B cell (primary cell): ENCODE data around the gene FILIP1. TPM values are rescaled to one million over a fixed set of nuclear protein-coding genes. Genes with fewer than 3 reads are reported as not detected.

ENCODE experiments used
- ATAC-seq: fragments of 200-7000 bp; cut with Tn5 transposase; one replicate; pipeline ENCODE4 v1.10.0; 2021; ENCODE audit warnings: low read depth, mild to moderate bottlenecking, moderate number of reproducible peaks, moderate library complexity
- CTCF ChIA-PET: fragments of 350-600 bp; sonication (Branson Sonifier 250); formaldehyde crosslinking; loops from one replicate; lab custom pipeline; 2021; ENCODE audit warnings: antibody characterized with exemption, inconsistent platforms; lab: Charles Lee
- POLR2A ChIA-PET: fragments of 350-600 bp; sonication (Branson Sonifier 250); formaldehyde crosslinking; loops from one replicate; lab custom pipeline; 2021; ENCODE audit warnings: antibody characterized with exemption; lab: Charles Lee
- DNase-seq: peaks from one replicate; pipeline ENCODE4 v3.0.0; 2013
- H2AFZ ChIP-seq: 2 replicates; pipeline ENCODE4 v1.6.1; 2012; ENCODE audit warnings: mild to moderate bottlenecking, low read depth, low read length; ENCODE audit not compliant: insufficient read depth, poor library complexity, severe bottlenecking
- H3K27ac ChIP-seq, 2 donors: 1 replicate in 1 of 2; 2 replicates in 1 of 2; pipeline ENCODE4 v1.5.1; 2012 to 2013; ENCODE audit warnings: low read length in 2 of 2, mild to moderate bottlenecking in 2 of 2, moderate library complexity in 1 of 2
- H3K27me3 ChIP-seq, 4 experiments: fragments of 200-600 bp in 1 of 4; sonication (generic) in 1 of 4; replicated peaks in 1 of 4; 1 replicate in 2 of 4; 2 replicates in 2 of 4; pipeline versions ENCODE4 v1.6.1 to v1.7.0; 2013 to 2016; ENCODE audit warnings: low read length in 3 of 4, mild to moderate bottlenecking in 2 of 4, mixed read lengths in 1 of 4, moderate library complexity in 1 of 4; ENCODE audit not compliant: insufficient read depth in 4 of 4, control insufficient read depth in 3 of 4; ENCODE audit errors: control extremely low read depth in 1 of 4
- H3K36me3 ChIP-seq, 2 experiments: replicated peaks in 1 of 2; 1 replicate in 1 of 2; 2 replicates in 1 of 2; pipeline versions ENCODE4 v1.6.1 to v1.7.1; 2013; ENCODE audit warnings: low read length in 1 of 2; ENCODE audit not compliant: insufficient read depth in 2 of 2, control insufficient read depth in 1 of 2; ENCODE audit errors: control extremely low read depth in 1 of 2, extremely low read depth in 1 of 2
- H3K4me1 ChIP-seq, 2 donors: fragments of 200-600 bp in 1 of 2; sonication (generic) in 1 of 2; 1 replicate in 1 of 2; 2 replicates in 1 of 2; pipeline versions ENCODE4 v1.5.1 to v1.6.1; 2013 to 2017; ENCODE audit warnings: low read length in 2 of 2; ENCODE audit not compliant: control insufficient read depth in 2 of 2, insufficient read depth in 2 of 2
- H3K4me2 ChIP-seq: replicated peaks from 2 replicates; pipeline ENCODE3; 2012; ENCODE audit warnings: mild to moderate bottlenecking, low read depth, low read length; ENCODE audit not compliant: poor library complexity, severe bottlenecking
- H3K4me3 ChIP-seq, 5 experiments: fragments of 200-600 bp in 1 of 5; sonication (generic) in 1 of 5; 1 replicate in 3 of 5; 2 replicates in 2 of 5; pipeline versions ENCODE4 v1.5.1 to v1.7.0; 2011 to 2016; ENCODE audit warnings: low read length in 4 of 5, mild to moderate bottlenecking in 4 of 5, low read depth in 2 of 5, control low read depth in 1 of 5, moderate library complexity in 1 of 5; ENCODE audit not compliant: insufficient read depth in 1 of 5; ENCODE audit errors: control extremely low read depth in 1 of 5, extremely low read depth in 1 of 5
- H3K79me2 ChIP-seq: fragments of 200-600 bp; sonication (generic); one replicate; pipeline ENCODE4 v1.6.0; 2016; ENCODE audit warnings: low read length; ENCODE audit not compliant: control insufficient read depth, insufficient read depth
- H3K9ac ChIP-seq: fragments of 200-600 bp; sonication (generic); 2 replicates; pipeline ENCODE4 v1.6.1; 2017; ENCODE audit warnings: mild to moderate bottlenecking, low read length, moderate library complexity
- H3K9me3 ChIP-seq, 3 donors: one replicate each; pipeline versions ENCODE4 v1.6.1 to v1.7.1; 2013; ENCODE audit warnings: low read length in 2 of 3; ENCODE audit not compliant: control insufficient read depth in 2 of 3, insufficient read depth in 1 of 3; ENCODE audit errors: control extremely low read depth in 1 of 3
- H4K20me1 ChIP-seq: 2 replicates; pipeline ENCODE4 v1.6.0; 2012; ENCODE audit warnings: mild to moderate bottlenecking, low read length; ENCODE audit not compliant: insufficient read depth, control insufficient read depth, poor library complexity, severe bottlenecking
- H3K27ac Mint-ChIP-seq: one replicate; pipeline ENCODE4 v1.8.0; 2021; ENCODE audit warnings: mixed read lengths
- H3K27me3 Mint-ChIP-seq: one replicate; pipeline ENCODE4 v1.8.0; 2021; ENCODE audit warnings: mixed read lengths
- H3K4me1 Mint-ChIP-seq: one replicate; pipeline ENCODE4 v1.8.0; 2021; ENCODE audit warnings: mixed read lengths
- H3K4me3 Mint-ChIP-seq: one replicate; pipeline ENCODE4 v1.8.0; 2021; ENCODE audit warnings: mixed read lengths
- H3K9me3 Mint-ChIP-seq: one replicate; pipeline ENCODE4 v1.8.0; 2022; ENCODE audit warnings: mixed read lengths; ENCODE audit not compliant: insufficient read depth
- CTCF ChIP-seq: fragments of 200-600 bp; IDR thresholded peaks from one replicate; pipeline ENCODE4 v1.8.0; 2022; ENCODE audit warnings: antibody characterized with exemption, mild to moderate bottlenecking
- EZH2 ChIP-seq: IDR thresholded peaks from 2 replicates; pipeline ENCODE4 v1.6.1; 2012; ENCODE audit warnings: borderline replicate concordance, low read depth, mild to moderate bottlenecking, moderate library complexity, low read length; ENCODE audit not compliant: insufficient read depth, poor library complexity, severe bottlenecking
- WGBS: methylation state at CpG from one replicate; pipeline ENCODE4 v1.1.5; 2013; ENCODE audit warnings: missing lambda C conversion rate; ENCODE audit not compliant: insufficient coverage; 5-methylcytosine and 5-hydroxymethylcytosine counted together
- intact Hi-C: fragments of 100-400 bp; cut with micrococcal nuclease; formaldehyde crosslinking; loops from one replicate; pipeline ENCODE4 v1.10.0; 2022
- polyA plus RNA-seq: library from polyadenylated mRNA; depleted of rRNA; stranded (reverse); fragments of >200 nt; gene quantifications from 2 replicates; pipeline ENCODE4 v1.2.3, GENCODE V29; 2012
- total RNA-seq, 2 donors: library from RNA; stranded (reverse); fragments of 120-200 nt in 1 of 2; gene quantifications; 1 replicate in 1 of 2; 2 replicates in 1 of 2; pipeline versions ENCODE4 v1.2.3 to v1.2.4, GENCODE V29; 2013 to 2022

Gene FILIP1
- total and polyA plus RNA-seq, 2 donors (not counting 1 experiment from before 2014, with no cell fraction given) = not detected

- intact Hi-C loops = no loop called here
- Mint-ChIP-seq H3K4me1 (no peaks in the 10 kb centered on the region), H3K27ac (no peak overlapping the region), H3K27me3 (peaks cover 12% of the 10 kb centered on the region), H3K4me3 (no peak overlapping the region), H3K9me3 (peaks cover 2% of the 10 kb centered on the region)
- Histone ChIP-seq H3K4me3 (no peak overlapping the region), H3K79me2 (no peaks in the 10 kb centered on the region), H3K4me2 (no peak overlapping the region), H4K20me1 (no peaks in the 10 kb centered on the region), H3K36me3 (no peaks in the 10 kb centered on the region), H3K27me3 (no peaks in the 10 kb centered on the region), H2AFZ (no peak overlapping the region), H3K9me3 (no peaks in the 10 kb centered on the region), H3K9ac (no peak overlapping the region), H3K27ac (no peak overlapping the region), H3K4me1 (no peaks in the 10 kb centered on the region)
- WGBS = no CpG with 5 or more reads among the region's 6 CpGs
- CTCF ChIA-PET = no interaction called here
- POLR2A ChIA-PET = no interaction called here
- DNase-seq (no peak), ATAC-seq (no peak)
- no peak for TF ChIP-seq EZH2
- no peak for TF ChIP-seq CTCF
Observed at GRCh38 chr6:75368151-75368779, 125.3 kb downstream of the FILIP1 start.

GRCh38 chr6:75363304-75363703 lies 130.3 kb downstream of the FILIP1 start:
- Histone ChIP-seq H3K9me3 (no peaks in the 10 kb centered on the region), H3K4me1 (no peaks in the 10 kb centered on the region), H4K20me1 (no peaks in the 10 kb centered on the region), H3K36me3 (no peaks in the 10 kb centered on the region), H3K27ac (no peak overlapping the region), H3K4me3 (no peak overlapping the region), H2AFZ (no peak overlapping the region), H3K27me3 (no peaks in the 10 kb centered on the region), H3K9ac (no peak overlapping the region), H3K4me2 (no peak overlapping the region), H3K79me2 (no peaks in the 10 kb centered on the region)
- POLR2A ChIA-PET = no interaction called here
- no peak for ATAC-seq
- H3K9me3 Mint-ChIP-seq = no peaks in the 10 kb centered on the region
- no peak for DNase-seq
- no peak overlapping the region for H3K27ac Mint-ChIP-seq
- CTCF ChIA-PET = no interaction called here
- no peak overlapping the region for H3K4me3 Mint-ChIP-seq
- no CpG with 5 or more reads among the region's 2 CpGs for WGBS
- peaks cover 22% of the 10 kb centered on the region for H3K27me3 Mint-ChIP-seq
- intact Hi-C loops = no loop called here
- H3K4me1 Mint-ChIP-seq = no peaks in the 10 kb centered on the region
- TF ChIP-seq EZH2 = no peak
- no peak for TF ChIP-seq CTCF
